T47D (cell line): ENCODE results near the gene RALGAPA1.

ENCODE experiments used
- DNase-seq, 2 experiments: peaks; one replicate each; pipeline versions ENCODE4 v3.0.0 to v3.0.0-alpha.2; 2011 to 2012; ENCODE audit warnings: low read depth in 1 of 2, low spot score in 1 of 2
- JUND ChIP-seq: IDR thresholded peaks from 2 replicates; pipeline ENCODE4 v1.6.1; 2012; ENCODE audit warnings: low read depth
- in situ Hi-C: cut with HindIII; loops from 2 replicates; pipeline ENCODE4 v1.10.0; 2016; ENCODE audit warnings: low sequenced_read_pairs, low pct_unique_long_range_greater_than_20kb

Gene RALGAPA1

DNA sequence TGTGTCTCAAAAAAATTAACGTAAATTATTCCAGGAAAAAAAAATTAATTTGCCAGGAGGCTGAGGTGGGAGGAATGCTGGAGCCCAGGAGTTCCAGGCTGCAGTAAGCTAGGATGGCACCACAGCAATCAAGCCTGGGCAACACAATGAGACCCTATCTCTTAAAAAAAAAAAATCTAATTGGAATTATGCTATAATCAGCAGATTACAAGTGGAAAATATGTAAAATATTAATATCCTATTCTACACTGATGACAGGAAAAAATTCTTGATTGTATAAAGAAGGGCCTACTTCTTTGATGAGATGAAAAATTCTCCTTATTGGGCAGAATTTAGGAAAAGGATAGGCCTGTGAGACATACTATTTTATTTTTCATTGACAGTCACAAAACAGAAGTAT, 114.0 kb downstream of the RALGAPA1 start:
- in situ Hi-C loops: loop anchor here (25.0 kb wide), 1 partner anchor 258 kb away; no protein-coding TSS in a partner anchor
- TF ChIP-seq JUND: no peak
- no peak for DNase-seq

DNA sequence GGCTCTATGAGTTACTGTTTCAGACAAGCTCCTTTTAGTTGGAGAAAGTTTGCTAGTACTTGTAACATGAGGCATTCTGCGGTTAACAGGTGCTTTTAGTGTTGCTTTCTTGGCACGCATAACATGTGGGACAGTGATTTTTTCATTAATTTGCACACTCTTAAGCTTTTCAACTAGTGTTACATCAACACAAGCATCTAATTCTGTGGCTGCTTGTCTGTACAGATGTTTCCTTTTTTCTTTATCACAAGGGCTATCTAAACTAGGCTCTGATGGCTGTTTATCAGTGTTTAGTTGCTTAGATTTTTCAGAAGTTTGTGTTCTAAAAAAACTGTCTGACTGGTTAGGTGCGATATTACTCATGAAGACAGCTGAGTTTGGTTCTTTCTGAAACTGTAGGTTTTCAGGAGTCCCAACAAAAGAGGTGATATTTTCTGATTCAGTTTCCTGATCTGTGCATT, 120.1 kb downstream of the RALGAPA1 start:
- no peak for TF ChIP-seq JUND
- DNase-seq: no peak
- in situ Hi-C loops: loop anchor here (25.0 kb wide), 1 partner anchor 252 kb away; no protein-coding TSS in a partner anchor

DNA sequence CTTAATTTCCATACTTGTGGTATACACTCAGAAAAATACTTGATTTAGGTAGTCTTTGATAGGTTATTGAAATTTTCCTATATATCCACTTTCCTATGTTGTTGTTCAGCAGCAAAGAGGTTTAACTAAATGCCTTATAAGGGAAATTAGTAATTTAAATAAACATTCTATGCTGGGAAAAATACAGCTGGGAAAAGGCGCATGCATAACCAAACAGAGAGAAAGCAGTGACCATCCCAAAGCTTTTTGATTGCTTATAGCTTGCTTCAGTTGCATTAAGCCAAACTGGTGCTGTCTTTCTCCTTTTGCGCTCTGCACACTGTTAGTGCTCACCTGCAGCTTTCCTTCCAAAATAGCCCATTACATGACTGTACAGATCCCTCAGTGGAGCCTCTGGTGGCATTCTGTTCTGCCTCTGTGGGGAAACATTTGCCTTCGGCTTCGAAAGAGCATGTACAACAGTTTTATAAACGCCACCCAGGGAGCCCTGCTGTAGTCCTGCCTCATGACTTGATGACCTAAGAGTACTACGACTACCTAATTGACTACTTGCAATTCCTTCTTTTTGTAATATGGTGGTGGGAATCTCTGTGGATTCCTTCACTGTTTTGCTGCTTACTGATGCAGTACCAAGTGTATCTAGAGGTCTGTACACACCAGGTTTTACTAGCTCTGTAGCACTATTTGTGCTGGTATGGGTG, 120.8 kb downstream of the RALGAPA1 start:
- no peak for TF ChIP-seq JUND
- DNase-seq: no peak
- in situ Hi-C loops: loop anchor here (25.0 kb wide), 1 partner anchor 251 kb away; no protein-coding TSS in a partner anchor

DNA sequence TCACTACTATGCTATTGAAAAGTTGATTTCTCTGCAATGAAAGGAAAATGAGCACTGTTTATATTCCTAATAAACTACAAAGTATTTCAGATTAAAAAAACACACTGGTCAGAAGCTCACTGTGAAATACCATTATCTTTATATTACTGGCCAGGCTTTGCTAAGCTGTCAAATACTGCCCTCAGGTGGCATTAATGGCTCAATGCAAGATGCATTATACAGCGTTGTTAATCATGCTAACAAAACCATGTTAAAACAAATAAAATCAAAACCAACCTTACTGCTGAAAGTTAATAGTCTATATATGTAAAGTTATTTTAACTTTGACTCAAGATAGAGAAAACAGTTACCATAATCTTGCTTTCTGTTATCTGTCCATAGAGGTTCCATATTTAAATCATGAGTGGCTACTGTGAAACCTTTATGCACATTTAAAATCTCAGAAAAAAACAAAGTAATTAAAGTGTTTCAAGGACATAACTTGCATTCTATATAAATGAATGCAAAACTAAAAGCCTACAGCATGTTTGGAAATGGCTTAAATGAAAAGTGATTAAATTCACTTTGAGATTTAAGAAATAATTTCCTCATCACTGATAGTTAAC, 121.7 kb downstream of the RALGAPA1 start:
- in situ Hi-C loops: loop anchor here (25.0 kb wide), 1 partner anchor 250 kb away; no protein-coding TSS in a partner anchor
- no peak for TF ChIP-seq JUND
- peak in 1 of 2 experiments; percentile 74 for DNase-seq

DNA sequence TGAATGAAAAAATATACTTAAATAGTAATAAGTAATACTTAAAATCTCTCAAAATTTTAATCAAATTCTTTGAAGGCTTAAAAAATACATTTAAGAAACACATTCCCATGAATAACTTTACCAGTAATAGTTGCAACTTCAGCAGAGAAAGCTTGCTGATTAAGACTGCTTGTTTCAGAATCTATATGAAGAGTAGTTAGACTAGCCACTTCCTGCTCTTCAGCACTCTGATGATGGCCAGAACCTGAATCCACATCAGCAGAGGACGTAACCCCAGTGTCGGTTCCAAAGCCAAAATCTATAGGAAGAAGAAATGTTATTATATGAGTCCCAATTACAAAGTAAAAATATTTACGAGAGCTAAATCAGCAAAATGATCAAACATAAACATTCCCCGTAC, 125.4 kb downstream of the RALGAPA1 start:
- peak in 1 of 2 experiments; percentile 18 for DNase-seq
- in situ Hi-C loops: loop anchor here (25.0 kb wide), 1 partner anchor 246 kb away; no protein-coding TSS in a partner anchor

DNA sequence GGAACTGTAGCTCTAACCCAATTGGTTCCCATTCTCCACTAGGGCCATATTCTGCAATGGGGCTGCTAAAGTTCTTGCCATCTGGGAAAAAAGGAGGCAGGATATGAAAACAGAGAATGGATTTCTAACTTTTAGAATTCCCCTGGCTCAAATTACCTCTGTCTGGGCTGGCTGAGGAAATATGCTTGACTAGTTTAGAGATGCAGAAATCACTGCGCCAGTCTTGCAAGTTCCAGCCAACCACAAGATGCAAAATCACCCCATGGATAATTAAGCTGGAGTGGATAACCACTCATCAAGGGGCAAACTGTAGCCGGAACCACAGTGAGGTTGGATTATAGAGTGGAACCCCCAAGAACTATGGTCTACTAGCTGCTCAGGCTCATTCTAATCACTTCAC, 126.3 kb downstream of the RALGAPA1 start:
- no peak for TF ChIP-seq JUND
- no peak for DNase-seq
- in situ Hi-C loops: loop anchor here (25.0 kb wide), 1 partner anchor 246 kb away; no protein-coding TSS in a partner anchor

DNA sequence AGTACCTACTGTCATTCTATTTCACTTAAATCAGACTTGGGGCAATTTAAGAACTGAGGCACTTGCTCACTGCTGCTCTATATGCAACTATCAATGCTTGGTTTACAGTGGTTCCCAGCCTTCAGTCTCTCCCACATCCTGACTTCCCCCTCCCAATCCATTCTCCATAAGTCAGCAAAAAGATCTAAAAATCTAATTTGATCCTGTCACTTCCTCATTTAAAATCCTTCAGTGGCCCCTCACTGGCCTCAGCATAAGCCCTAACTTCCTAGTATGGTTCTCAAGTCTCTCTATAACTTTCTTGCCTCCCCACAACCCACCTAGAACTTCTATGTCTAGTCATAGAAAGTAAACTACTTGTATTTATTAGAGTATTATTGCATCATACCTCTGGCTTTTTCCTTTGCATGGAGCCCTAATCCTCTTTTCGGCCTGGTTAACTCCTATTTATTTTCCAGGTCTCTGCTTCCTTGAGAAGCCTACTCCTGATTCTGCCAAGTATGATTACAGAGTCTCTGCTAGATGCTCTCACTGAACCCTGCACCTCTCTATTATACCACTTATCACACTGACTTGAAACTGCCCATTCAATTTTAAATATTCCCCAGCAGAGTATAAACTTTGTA, 130.6 kb downstream of the RALGAPA1 start:
- in situ Hi-C loops: loop anchor here (25.0 kb wide), 1 partner anchor 241 kb away; no protein-coding TSS in a partner anchor

DNA sequence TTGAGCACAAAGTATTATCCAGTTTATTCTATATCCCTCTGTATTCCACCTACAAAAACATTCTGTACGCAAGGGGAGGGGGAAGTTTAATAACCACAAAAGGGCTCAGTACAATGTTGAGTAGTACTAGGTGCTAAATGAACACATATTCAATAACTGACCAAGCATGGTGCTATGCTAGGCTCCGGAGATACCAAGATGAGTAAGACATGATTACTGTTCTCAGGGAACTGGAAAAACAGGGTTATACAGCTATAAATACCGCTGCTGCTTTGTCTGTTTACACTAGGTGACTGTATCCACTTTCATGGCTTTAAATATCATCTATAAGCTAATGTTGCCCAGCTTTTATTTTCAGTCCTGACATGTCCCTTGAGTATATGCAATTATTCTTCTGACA, 139.3 kb downstream of the RALGAPA1 start:
- in situ Hi-C loops: no loop called here
- peak; percentile 37 to 85 for DNase-seq
- TF ChIP-seq JUND: peak; percentile 74; the same call in 1 of the 2 replicates

More for the DNA sequence above, 130.6 kb downstream of the RALGAPA1 start:
- no peak for DNase-seq
- no peak for TF ChIP-seq JUND

DNA sequence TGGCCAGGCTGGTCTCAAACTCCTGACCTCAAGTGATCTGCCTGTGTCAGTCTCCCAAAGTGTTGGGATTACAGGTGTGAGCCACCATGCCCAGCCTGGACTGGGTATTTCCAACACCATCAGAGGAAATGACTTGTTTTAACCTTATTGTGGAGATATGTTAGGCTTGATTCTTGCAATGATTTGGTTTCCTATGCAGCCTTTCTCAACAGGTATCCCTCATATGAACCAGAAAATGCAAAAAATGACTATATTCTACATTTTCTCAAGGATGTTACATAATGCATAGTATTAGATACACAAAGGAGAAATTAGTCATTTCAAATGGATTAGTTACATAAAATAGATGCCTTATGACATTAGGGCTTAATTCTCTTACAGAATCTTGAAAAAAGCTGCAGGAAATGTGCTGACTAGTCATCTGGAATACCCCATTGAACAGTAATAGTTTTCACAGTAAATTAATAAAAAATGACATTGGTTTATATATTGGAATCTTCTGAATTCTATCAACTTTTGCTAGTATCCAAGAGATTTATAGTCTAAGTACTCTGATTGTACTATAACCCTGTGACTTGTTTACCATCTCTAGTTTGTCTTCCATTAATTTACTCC, 142.6 kb downstream of the RALGAPA1 start:
- no peak for TF ChIP-seq JUND
- no peak for DNase-seq
- in situ Hi-C loops: no loop called here

DNA sequence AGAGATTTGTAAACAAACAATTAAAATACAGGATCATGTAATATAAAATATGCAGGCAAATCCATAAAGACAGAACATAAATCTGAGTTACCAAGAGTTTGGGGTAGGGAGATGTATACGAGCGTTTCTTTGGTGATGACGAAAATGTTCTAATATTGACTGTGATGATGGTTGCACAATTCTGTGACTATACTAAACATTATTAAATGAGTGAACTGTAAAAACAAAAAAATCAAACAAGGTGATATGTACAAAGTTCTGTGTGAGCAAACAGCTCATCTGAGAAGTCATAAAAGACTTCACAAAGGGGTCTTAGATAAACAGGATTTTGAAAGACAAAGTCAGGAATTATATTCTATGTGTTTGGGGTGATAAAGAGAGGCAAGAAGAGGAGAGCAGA, 147.2 kb downstream of the RALGAPA1 start:
- TF ChIP-seq JUND: no peak
- in situ Hi-C loops: no loop called here

DNA sequence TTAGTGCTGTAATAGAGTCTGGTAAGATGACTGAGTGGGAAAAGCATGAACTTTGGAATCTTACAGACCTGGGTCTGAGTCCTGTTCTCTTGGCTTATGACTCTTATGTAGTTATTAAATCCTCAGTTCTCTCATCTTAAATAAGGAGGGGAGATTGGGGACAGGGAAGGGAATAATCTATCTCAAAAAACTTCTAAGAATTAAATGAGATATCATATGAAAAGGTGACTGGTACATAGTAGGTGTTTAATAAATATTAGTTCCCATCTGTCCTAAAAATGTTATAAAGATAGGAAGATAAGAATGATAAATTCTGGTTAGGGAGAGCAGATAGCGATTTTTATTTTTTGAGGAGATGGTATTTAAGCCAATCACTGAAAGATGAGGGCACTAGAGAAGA, 156.1 kb downstream of the RALGAPA1 start:
- in situ Hi-C loops: no loop called here
- no peak for DNase-seq
- TF ChIP-seq JUND: no peak

More for the DNA sequence above, 147.2 kb downstream of the RALGAPA1 start:
- no peak for DNase-seq

DNA sequence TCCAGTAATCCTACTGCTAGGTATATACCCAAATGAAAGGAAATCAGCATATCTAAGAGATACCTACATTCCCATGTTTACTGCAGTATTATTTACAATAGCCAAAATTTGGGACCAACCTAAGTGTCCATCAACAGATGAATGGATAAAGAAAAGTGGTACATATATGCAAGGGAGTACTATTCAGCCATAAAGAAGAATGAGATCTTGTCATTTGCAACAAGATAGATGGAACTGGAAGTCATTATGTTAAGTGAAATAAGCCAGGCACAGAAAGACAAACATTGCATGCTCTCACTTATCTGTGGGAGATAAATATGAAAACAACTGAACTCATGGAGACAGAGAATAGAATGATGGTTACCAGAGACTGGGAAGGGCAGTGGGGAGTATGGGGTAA, 165.6 kb downstream of the RALGAPA1 start:
- in situ Hi-C loops: no loop called here
- no peak for DNase-seq
- TF ChIP-seq JUND: no peak
